ENCODE data around the gene FER1L5.
A peak's percentile ranks its signal among the peaks of the same experiment; 100 is the strongest.

Gene FER1L5

DNA sequence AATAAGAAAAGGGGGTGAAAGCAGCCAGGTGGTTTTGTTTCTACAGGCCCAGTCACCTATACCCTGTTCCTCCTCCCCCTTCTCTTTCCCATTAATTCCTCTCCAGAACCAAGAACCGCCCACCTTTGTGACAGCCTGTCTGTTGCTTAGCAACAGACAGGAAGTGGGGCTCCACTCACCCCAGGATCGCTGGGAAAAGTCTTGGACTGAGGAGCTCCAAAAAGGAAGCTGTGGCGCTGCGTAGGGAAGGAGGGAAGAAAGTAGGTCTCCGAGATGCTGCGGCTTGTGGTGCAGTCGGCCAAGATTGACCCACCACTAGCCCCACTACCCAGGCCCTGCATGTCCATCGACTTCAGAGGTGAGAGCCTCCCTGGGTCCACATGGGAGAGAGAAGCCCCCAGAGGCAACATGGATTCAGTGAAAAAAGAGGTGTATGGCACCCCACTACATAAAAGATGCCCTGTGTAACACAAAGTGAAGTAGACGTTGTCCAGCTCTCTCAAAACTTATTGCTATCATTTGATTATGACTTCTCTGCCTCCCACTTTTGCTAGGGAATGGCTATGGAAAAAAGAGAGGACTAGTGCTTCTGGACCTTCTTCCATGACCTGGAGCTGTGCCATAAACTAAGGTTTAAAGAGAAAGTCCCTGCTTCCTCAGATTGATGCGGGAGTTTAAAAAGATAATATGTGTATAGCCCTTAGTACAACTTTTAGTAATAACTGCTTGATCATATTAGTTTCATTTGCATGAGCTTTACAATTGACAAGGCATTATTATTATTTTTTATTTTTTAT is at the start of gene FER1L5:
TSS of gene FER1L5 (plus strand) at position 201 of the 797 bp plus-strand sequence. CDS start at position 274, 73 bp downstream.
- no peak for DNase-seq

- no peak for DNase-seq
Measured at GRCh38 chr2:96594282-96594681, 48.3 kb upstream of the FER1L5 start.

- DNase-seq = no peak
Measured at GRCh38 chr2:96594691-96595152, 47.8 kb upstream of the FER1L5 start.

DNA sequence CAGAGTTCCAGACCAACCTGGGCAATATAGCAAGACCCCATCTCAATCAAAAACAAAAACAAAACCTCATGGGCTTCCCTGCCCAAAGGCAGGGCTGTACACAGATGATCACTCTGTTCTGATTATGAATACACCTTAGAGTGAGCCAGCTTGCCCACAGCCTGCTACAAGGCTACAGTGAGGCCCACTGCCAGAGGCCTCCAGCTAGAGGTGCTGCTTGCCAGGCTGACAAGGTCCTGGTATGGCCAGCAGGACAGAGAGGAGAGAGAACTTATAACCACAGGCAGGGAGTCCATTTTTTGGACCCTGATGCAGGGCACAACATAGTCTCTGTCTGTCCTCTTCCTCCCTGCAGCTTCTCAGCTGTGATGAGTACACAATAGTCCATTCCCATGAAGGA is 46.0 kb upstream of the FER1L5 start:
- no peak for DNase-seq

DNA sequence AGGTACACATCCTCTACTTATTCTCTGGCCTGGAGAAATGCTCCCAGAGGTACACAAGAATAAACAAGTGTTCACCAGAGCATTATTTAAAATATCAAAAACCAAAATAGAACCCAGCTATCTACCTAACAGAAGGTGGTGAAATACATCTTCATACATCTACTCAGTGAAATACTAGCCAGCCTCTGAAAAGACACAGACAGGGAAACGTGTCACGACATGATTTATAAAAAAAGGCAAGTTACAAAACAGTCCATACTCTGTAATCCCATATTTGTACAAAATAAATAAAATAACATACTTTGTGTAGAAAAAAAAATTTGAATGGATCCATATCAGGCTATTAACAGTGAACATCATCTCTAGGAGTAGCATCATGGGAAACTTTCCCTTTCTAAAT is 42.6 kb upstream of the FER1L5 start:
- no peak for DNase-seq

GRCh38 chr2:96601382-96602292 is 40.9 kb upstream of the FER1L5 start:
- no peak for DNase-seq

- no peak for DNase-seq
Measured at GRCh38 chr2:96602330-96602823, 40.2 kb upstream of the FER1L5 start.

GRCh38 chr2:96604104-96604503 is 38.5 kb upstream of the FER1L5 start:
- peak; percentile 72 for DNase-seq

DNA sequence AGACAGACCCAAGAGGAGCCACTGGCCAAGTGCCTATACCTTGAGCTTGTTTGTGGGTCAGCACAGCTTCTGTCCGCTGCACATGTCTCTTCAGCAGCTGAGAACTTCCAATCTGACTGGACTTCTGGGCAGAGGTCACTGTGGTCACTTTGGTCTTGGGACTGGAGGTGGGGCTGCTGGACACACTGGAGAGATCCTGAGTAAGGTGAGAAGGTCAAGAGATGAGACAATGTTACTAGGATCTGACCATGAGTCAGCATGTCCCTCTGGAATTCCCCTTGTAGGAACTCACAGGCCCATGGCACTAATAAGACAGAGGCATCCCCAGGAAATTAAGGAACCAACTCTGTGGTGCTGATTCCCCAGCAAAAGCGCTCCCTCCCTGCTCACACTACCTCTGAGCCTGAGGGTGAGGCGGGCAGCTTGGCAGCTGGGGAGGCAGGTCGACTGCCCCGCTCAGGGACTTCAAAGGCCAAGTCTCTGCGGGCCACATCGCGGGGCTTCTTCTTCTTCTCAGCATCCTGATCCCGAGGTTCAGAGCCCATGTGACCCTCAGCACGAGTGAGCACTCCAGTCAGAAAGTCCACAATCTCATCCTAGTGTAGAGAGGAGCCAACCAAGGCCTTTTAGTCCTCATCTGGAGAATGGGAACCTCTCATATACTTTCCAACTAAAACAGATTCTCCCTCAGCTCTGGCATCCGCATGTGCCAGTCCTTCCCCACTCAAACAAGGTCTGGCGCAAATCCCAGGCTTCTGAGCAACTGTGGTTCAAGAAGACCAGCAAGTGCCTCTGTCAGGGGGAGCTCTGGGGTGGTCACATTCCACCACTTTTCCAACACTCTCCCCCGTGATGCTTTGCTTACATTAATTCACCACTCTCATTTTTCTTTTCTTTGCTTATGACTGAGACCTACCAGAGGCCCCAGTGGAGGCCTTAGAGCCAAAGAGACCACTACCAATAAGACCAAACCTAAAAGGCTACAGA is 33.8 kb upstream of the FER1L5 start:
- no peak for DNase-seq

GRCh38 chr2:96616128-96616527 is 26.4 kb upstream of the FER1L5 start:
- no peak for DNase-seq

GRCh38 chr2:96616535-96616934 is 26.0 kb upstream of the FER1L5 start:
- DNase-seq = no peak

GRCh38 chr2:96617012-96617411 is 25.6 kb upstream of the FER1L5 start:
- no peak for DNase-seq

DNA sequence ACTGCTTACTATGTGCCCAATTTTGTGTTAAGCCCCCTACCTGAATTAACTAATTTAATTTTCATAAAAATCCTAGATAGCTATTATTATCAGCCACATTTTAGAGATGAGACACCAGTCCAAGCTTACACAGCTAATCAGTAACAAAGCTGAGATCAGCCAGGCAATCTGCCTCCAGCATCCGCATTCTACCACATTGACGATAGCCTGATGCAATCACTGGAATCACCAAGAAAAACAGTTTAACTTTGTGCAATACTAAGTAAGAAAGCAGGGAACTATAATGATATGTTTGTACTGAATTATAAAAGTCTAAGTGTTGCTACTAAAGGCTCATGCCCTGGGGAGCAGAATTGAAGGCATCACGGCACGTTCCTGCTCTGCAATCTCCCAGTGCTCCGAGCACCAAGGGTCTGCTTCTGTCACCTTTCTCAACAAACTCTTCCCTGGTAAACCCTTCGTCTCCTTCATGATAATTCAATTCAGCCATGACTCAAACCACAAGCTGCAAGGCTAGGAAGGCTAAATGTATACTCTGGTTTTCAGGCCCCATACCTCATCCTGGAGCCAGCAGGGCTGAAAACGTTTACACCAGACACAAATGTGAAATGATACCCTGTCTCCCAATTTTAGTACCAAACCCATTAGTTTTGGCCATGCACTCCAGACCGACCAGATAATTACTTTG is 23.8 kb upstream of the FER1L5 start:
- no peak for DNase-seq

- no peak for DNase-seq
Measured at GRCh38 chr2:96622544-96622943, 20.0 kb upstream of the FER1L5 start.

DNA sequence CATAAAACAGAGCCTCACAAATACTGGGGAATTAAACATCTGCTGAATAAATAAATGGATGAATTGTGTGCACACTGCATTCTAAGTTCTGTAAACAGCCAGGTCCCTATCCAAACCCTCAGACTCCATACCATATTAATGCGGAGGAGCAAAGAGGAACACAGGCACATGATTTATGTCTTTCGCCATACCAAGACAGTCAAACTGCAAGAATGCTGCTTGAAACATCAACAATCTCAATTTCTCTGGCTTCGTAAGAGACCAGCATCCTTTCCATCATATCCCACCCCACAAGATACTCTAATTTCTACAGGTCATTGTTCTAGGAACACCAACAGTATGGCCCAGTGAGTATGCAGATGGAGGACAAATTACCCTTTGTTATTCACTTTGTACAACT is 19.4 kb upstream of the FER1L5 start:
- no peak for DNase-seq

- no peak for DNase-seq
Measured at GRCh38 chr2:96625571-96626552, 16.7 kb upstream of the FER1L5 start.

DNA sequence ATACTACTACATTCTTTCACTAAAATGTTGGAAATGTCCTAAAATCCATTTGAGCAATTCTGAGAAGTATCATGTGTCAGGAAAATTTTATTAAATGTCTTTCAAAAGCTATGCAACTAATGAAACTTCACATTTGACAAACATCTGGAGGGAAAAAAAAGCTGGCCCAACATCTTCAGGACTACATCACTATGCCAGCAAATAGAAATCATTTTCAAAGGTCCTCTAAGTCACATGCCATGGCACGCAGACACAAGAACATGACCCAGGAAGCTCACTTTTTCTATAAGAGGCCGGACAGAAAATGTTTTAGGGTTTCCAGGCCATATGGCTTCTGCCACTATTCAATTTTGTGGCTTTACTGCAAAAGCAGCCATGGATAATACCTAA is 16.0 kb upstream of the FER1L5 start:
- no peak for DNase-seq

GRCh38 chr2:96631804-96632435 is 10.6 kb upstream of the FER1L5 start:
- no peak for DNase-seq

DNA sequence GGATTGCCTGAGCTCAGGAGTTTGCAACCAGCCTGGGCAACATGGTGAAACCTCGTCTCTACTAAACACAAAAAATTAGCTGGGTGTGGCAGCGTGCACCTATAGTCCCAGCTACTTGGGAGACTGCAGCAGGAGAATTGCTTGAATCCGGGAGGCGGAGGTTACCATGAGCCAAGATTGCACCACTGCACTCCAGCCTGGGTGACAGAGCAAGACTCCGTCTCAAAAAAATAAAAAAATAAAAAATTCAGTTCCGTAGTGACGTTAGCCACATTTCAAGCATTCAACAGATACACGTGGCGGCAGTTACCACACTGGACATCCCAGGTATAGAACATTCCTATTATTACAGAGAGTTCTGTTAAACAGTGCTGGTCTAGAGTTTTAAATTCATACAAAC is 8.9 kb upstream of the FER1L5 start:
- DNase-seq = no peak

GRCh38 chr2:96636551-96637171 is 5.9 kb upstream of the FER1L5 start:
- no peak for DNase-seq

All from islet precursor cell (in vitro differentiated cells).